ENCODE results near the gene GLB1L3.
A peak's percentile ranks its signal among the peaks of the same experiment; 100 is the strongest.

DNA sequence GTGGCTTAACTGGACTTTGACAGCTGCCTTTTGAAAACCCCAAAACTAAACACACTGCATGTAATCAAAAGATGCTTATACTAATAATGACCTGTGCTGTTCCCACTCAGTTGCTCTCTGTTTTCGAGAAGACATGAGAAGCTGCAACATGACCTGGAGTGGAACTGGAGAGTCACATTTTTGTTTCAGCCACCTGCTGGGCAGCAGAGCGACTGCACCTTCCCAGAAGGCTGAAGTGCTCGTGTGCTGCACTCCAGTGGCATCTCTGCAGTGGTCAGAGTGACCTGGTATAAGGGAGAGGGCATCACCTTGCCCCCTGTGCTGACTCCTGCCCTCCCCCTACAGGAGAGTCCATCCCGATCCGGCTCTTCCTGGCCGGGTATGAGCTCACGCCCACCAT is 31.6 kb upstream of the GLB1L3 start:
- TF ChIP-seq, protein P1, sequence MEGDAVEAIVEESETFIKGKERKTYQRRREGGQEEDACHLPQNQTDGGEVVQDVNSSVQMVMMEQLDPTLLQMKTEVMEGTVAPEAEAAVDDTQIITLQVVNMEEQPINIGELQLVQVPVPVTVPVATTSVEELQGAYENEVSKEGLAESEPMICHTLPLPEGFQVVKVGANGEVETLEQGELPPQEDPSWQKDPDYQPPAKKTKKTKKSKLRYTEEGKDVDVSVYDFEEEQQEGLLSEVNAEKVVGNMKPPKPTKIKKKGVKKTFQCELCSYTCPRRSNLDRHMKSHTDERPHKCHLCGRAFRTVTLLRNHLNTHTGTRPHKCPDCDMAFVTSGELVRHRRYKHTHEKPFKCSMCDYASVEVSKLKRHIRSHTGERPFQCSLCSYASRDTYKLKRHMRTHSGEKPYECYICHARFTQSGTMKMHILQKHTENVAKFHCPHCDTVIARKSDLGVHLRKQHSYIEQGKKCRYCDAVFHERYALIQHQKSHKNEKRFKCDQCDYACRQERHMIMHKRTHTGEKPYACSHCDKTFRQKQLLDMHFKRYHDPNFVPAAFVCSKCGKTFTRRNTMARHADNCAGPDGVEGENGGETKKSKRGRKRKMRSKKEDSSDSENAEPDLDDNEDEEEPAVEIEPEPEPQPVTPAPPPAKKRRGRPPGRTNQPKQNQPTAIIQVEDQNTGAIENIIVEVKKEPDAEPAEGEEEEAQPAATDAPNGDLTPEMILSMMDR (conservative IDR thresholded peaks at IDR 0.05; ENCODE audit: low read depth, low read length) = peak; percentile 38
- TF ChIP-seq EZH2 (IDR thresholded peaks at IDR 0.05; ENCODE audit: borderline replicate concordance, low read depth, low read length, poor library complexity, severe bottlenecking) = no peak
